Spleen (tissue), 7 donors: ENCODE measurements around the gene CCL11.

Experiments used
- CTCF ChIP-seq, 11 experiments: fragments of 200-600 bp in 7 of 11; fragments of 450-650 bp in 4 of 11; sonication (generic) in 4 of 11; IDR thresholded peaks in 8 of 11; conservative IDR thresholded peaks in 3 of 11; 1 replicate in 7 of 11; 2 replicates in 4 of 11; pipeline versions ENCODE4 v1.4.0 to v1.8.0; 2016 to 2021; ENCODE audit warnings: antibody characterized with exemption in 11 of 11, inconsistent platforms in 4 of 11, mild to moderate bottlenecking in 1 of 11
- POLR2A ChIP-seq, 3 donors: fragments of 450-650 bp; IDR thresholded peaks; one replicate each; pipeline ENCODE4 v1.5.1; 2017; ENCODE audit warnings: antibody characterized with exemption in 3 of 3, mild to moderate bottlenecking in 1 of 3
- POLR2AphosphoS5 ChIP-seq, 3 donors: sonication (generic); formaldehyde crosslinking; IDR thresholded peaks; one replicate each; pipeline ENCODE4 v1.5.1; 2017; ENCODE audit warnings: antibody characterized with exemption in 3 of 3
- donor health status: DM: no; HTN: no; CAD: no; lungs with moderate emphysema.
- donor health status: DM: no; HTN: no; CAD: no.
- donor health status: DM: no; HTN: no; CAD: no.

- TF ChIP-seq CTCF (IDR thresholded peaks at IDR 0.05 in 8 of 11, conservative IDR thresholded peaks at IDR 0.05 in 3 of 11) (no peak), POLR2AphosphoS5 (IDR thresholded peaks at IDR 0.05) (no peak), POLR2A (IDR thresholded peaks at IDR 0.05) (no peak)
Measured at GRCh38 chr17:34287875-34288274, 2.3 kb downstream of the CCL11 start.
